ENCODE results near the gene IQCE.

DNA sequence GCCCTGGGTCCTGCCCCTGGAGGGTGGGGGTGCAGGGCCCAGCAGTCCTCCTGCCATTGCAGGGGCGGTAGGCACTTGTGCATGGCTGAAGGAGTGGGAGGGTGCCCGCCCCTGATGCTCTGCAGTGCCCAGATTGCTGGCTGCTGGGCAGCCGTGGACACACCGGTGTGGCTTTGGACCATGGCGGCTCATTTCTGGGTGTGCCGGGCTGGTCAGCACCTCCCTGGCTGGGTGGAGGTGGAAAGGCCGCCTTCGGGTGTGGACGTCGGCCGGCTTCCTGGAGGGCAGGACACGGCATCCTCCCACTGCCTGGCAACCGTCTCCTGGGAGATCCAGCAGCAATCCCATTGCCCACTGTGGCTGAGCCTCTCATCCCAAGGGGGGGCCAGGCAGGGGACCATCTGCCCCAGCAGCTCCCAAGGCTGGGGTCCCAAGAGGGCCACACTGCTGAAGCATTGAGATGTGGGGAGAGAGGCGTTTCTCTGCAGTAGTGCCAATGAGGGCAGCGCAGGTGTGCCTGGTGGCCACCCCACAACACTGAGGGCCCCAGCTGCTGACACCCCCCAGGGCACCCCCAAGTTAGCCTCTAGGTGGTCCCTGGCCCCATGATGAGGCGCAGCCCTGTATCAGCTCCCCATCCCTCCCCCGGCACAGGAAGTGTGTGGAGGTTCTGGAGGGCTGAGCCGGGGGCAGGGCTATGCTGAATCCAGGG lies 85.9 kb downstream of the IQCE start:
- TF ChIP-seq, protein P1, sequence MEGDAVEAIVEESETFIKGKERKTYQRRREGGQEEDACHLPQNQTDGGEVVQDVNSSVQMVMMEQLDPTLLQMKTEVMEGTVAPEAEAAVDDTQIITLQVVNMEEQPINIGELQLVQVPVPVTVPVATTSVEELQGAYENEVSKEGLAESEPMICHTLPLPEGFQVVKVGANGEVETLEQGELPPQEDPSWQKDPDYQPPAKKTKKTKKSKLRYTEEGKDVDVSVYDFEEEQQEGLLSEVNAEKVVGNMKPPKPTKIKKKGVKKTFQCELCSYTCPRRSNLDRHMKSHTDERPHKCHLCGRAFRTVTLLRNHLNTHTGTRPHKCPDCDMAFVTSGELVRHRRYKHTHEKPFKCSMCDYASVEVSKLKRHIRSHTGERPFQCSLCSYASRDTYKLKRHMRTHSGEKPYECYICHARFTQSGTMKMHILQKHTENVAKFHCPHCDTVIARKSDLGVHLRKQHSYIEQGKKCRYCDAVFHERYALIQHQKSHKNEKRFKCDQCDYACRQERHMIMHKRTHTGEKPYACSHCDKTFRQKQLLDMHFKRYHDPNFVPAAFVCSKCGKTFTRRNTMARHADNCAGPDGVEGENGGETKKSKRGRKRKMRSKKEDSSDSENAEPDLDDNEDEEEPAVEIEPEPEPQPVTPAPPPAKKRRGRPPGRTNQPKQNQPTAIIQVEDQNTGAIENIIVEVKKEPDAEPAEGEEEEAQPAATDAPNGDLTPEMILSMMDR (IDR thresholded peaks at IDR 0.05) = no peak
- no peak for TF ChIP-seq POLR2A (IDR thresholded peaks at IDR 0.05)
